ENCODE results near the gene VPS25. TPM values are rescaled to one million over a fixed set of nuclear protein-coding genes. Genes with fewer than 3 reads are reported as not detected.
A peak's percentile ranks its signal among the peaks of the same experiment; 100 is the strongest.

The VPS25 gene
- 128 and 133 TPM in 2 replicates for polyA plus RNA-seq
- polyA minus RNA-seq, result 51.1 and 57.3 TPM in 2 replicates

DNA sequence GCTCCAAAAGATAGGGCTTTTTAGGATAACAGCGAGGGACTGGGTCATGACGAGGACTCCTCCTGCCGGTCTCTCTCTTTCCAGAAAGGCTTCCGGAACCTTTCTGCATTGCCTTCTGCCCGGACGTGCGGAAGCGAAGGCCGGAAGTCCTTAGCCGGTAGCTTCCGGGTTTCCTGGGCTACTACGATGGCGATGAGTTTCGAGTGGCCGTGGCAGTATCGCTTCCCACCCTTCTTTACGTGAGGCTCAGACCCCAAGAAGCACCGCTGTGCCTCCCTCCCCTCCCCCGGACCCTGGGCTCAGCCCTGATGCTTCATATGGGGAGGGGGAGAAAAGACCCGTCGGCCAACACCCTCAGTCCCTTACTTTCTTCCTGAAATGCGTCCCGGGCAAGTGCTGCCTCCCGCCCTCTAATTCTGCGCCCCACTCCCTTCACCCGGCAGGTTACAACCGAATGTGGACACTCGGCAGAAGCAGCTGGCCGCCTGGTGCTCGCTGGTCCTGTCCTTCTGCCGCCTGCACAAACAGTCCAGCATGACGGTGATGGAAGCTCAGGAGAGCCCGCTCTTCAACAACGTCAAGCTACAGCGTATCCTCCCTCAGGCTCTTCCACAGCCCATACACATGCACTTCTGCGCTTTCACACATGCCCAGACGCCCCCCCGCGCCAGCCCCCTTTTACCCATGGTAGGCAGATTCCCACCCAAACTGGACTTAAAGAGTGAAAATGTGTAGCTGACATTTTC is at the start of gene VPS25:
TSS of gene VPS25 (plus strand) at position 160 of the 746 bp plus-strand sequence. CDS start at position 187, 27 bp downstream.
- Histone ChIP-seq H4K20me1 (ENCODE audit: insufficient read depth) (no peaks in the 10 kb centered on the region), H3K4me2 (ENCODE audit: low read length) (peak within 1 kb of the TSS; percentile 77), H2AFZ (ENCODE audit: low read depth, low read length) (peak within 1 kb of the TSS; percentile 95), H3K27me3 (ENCODE audit: insufficient read depth, low read depth, low read length) (no peaks in the 10 kb centered on the region), H3K36me3 (ENCODE audit: insufficient read depth, low read length) (no peaks in the 10 kb centered on the region), H3K4me3 (ENCODE audit: low read length) (peak within 1 kb of the TSS; percentile 84), H3K27ac (ENCODE audit: low read length) (peak within 1 kb of the TSS; percentile 73), H3K79me2 (replicated peaks; ENCODE audit: insufficient read depth, low read length) (no peaks in the 10 kb centered on the region), H3K9me3 (ENCODE audit: low read length) (no peaks in the 10 kb centered on the region), H3F3A (ENCODE audit: insufficient read depth, low read length, poor library complexity, severe bottlenecking) (no peaks in the 10 kb centered on the region), H3K9me2 (ENCODE audit: insufficient read depth, low read length) (no peaks in the 10 kb centered on the region), H3K9ac (ENCODE audit: low read length) (peak within 1 kb of the TSS; percentile 88)
- TF ChIP-seq RAD21 (conservative IDR thresholded peaks at IDR 0.05) (no peak), POLR2AphosphoS5 (IDR thresholded peaks at IDR 0.05) (peak; percentile 94), REST (IDR thresholded peaks at IDR 0.05; ENCODE audit: borderline replicate concordance) (peak; percentile 93), SMC3 (conservative IDR thresholded peaks at IDR 0.05; ENCODE audit: poor library complexity) (peak; percentile 51), CTCF (IDR thresholded peaks at IDR 0.05; ENCODE audit: poor library complexity, severe bottlenecking) (peak; percentile 41), TAF1 (IDR thresholded peaks at IDR 0.05; ENCODE audit: low read depth) (peak; percentile 100), EZH2 (IDR thresholded peaks at IDR 0.05; ENCODE audit: borderline replicate concordance, insufficient read depth, low read length, poor library complexity, severe bottlenecking) (no peak), MXI1 (conservative IDR thresholded peaks at IDR 0.05; ENCODE audit: poor library complexity, severe bottlenecking) (peak; percentile 76), EP300 (conservative IDR thresholded peaks at IDR 0.05; ENCODE audit: poor library complexity, severe bottlenecking) (peak; percentile 54)

DNA sequence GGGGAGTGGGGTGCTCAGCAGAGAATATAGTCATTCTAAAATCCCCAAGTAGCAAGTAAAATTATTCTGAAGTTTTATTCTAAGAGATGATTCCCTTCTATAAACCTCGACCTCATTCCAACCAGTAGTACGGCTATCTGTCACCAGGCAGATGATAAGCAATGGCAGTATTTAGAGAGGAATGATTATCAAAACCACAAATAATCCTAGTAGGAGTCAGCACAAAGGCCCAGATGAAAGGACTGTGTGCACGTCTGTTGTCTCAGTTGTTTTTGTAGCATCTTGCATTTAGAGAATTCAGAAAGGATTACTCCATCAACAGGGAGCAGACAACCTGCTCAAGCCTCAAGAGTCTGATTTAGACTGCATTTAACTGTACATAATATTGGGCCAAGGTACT is 49.6 kb upstream of the VPS25 start:
- Histone ChIP-seq H3K4me2 (ENCODE audit: low read length) (no peak overlapping the region), H3K27ac (ENCODE audit: low read length) (no peak overlapping the region), H3K9me2 (ENCODE audit: insufficient read depth, low read length) (no peaks in the 10 kb centered on the region), H4K20me1 (ENCODE audit: insufficient read depth) (no peaks in the 10 kb centered on the region), H3K4me3 (ENCODE audit: low read length) (no peak overlapping the region), H3K27me3 (ENCODE audit: insufficient read depth, low read depth, low read length) (no peaks in the 10 kb centered on the region), H3K79me2 (replicated peaks; ENCODE audit: insufficient read depth, low read length) (no peaks in the 10 kb centered on the region), H3K36me3 (ENCODE audit: insufficient read depth, low read length) (peaks cover 5% of the 10 kb centered on the region), H3K9ac (ENCODE audit: low read length) (no peak overlapping the region), H2AFZ (ENCODE audit: low read depth, low read length) (no peak overlapping the region), H3K9me3 (ENCODE audit: low read length) (no peaks in the 10 kb centered on the region), H3F3A (ENCODE audit: insufficient read depth, low read length, poor library complexity, severe bottlenecking) (no peaks in the 10 kb centered on the region)
- TF ChIP-seq CTCF (IDR thresholded peaks at IDR 0.05; ENCODE audit: poor library complexity, severe bottlenecking) (no peak), SMC3 (conservative IDR thresholded peaks at IDR 0.05; ENCODE audit: poor library complexity) (no peak), RAD21 (conservative IDR thresholded peaks at IDR 0.05) (no peak), TAF1 (IDR thresholded peaks at IDR 0.05; ENCODE audit: low read depth) (no peak), REST (IDR thresholded peaks at IDR 0.05; ENCODE audit: borderline replicate concordance) (no peak), EP300 (conservative IDR thresholded peaks at IDR 0.05; ENCODE audit: poor library complexity, severe bottlenecking) (no peak), POLR2AphosphoS5 (IDR thresholded peaks at IDR 0.05) (no peak), EZH2 (IDR thresholded peaks at IDR 0.05; ENCODE audit: borderline replicate concordance, insufficient read depth, low read length, poor library complexity, severe bottlenecking) (no peak), MXI1 (conservative IDR thresholded peaks at IDR 0.05; ENCODE audit: poor library complexity, severe bottlenecking) (no peak)
